ENCODE results near the gene RAPGEF6. TPM values are rescaled to one million over a fixed set of nuclear protein-coding genes. Genes with fewer than 3 reads are reported as not detected.

RAPGEF6 gene
- total and polyA plus RNA-seq, 9 of the 15 experiments (the other 6 are each of a cell fraction or from before 2014, with no cell fraction given), result 2.7 to 23.4 (median 12.7) TPM

GRCh38 chr5:131630208-131630962 lies 4.6 kb downstream of the RAPGEF6 start (continued):
- TF ChIP-seq RREB1 (CRISPR knock-in tag; IDR thresholded peaks at IDR 0.05), result no peak
- no peak for TF ChIP-seq HCFC1 (IDR thresholded peaks at IDR 0.05; ENCODE audit: low read depth, low read length)
- no peak for TF ChIP-seq ADNP (tag; IDR thresholded peaks at IDR 0.05)
- no peak for TF ChIP-seq MITF (IDR thresholded peaks at IDR 0.05)
- peak; percentile 87 for TF ChIP-seq PML (IDR thresholded peaks at IDR 0.05; ENCODE audit: low read length)
- no peak for TF ChIP-seq TARDBP (IDR thresholded peaks at IDR 0.05)
- TF ChIP-seq TEAD4 (IDR thresholded peaks at IDR 0.05; ENCODE audit: low read length), result peak; percentile 94
- no peak for TF ChIP-seq TEAD4 (CRISPR knock-in tag; IDR thresholded peaks at IDR 0.05; ENCODE audit: borderline replicate concordance)
- no peak for TF ChIP-seq ZNF408 (CRISPR knock-in tag; IDR thresholded peaks at IDR 0.05; ENCODE audit: low read depth)
- TF ChIP-seq CTBP1 (IDR thresholded peaks at IDR 0.05; ENCODE audit: borderline replicate concordance), result no peak
- TF ChIP-seq ZC3H8 (IDR thresholded peaks at IDR 0.05), result no peak
- peak; percentile 41; the same call in 1 of the 2 replicates for TF ChIP-seq PHB2 (IDR thresholded peaks at IDR 0.05; ENCODE audit: low read depth)
- no peak for TF ChIP-seq TEAD1 (CRISPR knock-in tag; IDR thresholded peaks at IDR 0.05)
- TF ChIP-seq HMGN3 (IDR thresholded peaks at IDR 0.05; ENCODE audit: borderline replicate concordance, extremely low read depth, insufficient read length, low read depth, low read length), result no peak
- 0 out of 2 replicates have a peak, but pooled peaks have one; percentile 31 for TF ChIP-seq SMARCA4 (IDR thresholded peaks at IDR 0.05)
- TF ChIP-seq CAMTA2 (CRISPR knock-in tag; conservative IDR thresholded peaks at IDR 0.05), result no peak
- peak; percentile 92 for TF ChIP-seq CBFA2T3 (IDR thresholded peaks at IDR 0.05)
- TF ChIP-seq MIER1 (IDR thresholded peaks at IDR 0.05; ENCODE audit: low read depth), result no peak
- no peak for TF ChIP-seq MYBL2 (IDR thresholded peaks at IDR 0.05; ENCODE audit: low read depth)
- no peak for TF ChIP-seq MYBL2 (CRISPR knock-in tag; IDR thresholded peaks at IDR 0.05; ENCODE audit: borderline replicate concordance)
- no peak for TF ChIP-seq CREB5 (CRISPR knock-in tag; IDR thresholded peaks at IDR 0.05)
- TF ChIP-seq PCBP2 (IDR thresholded peaks at IDR 0.05; ENCODE audit: low read depth, low read length, poor library complexity, severe bottlenecking), result no peak
- TF ChIP-seq CBFA2T2 (conservative IDR thresholded peaks at IDR 0.05), result peak; percentile 85

Data from K562 (cell line).